DMS53 (cell line): ENCODE data around the gene PHF23.
A peak's percentile ranks its signal among the peaks of the same experiment; 100 is the strongest.

Experiments used
- DNase-seq: peaks from one replicate; lab custom pipeline; 2025; lab: John Stamatoyannopoulos, UW

Gene PHF23

GRCh38 chr17:7237761-7238419 lies 1.4 kb downstream of the PHF23 start:
- DNase-seq: peak; percentile 82

- DNase-seq: no peak
These were observed 1.9 kb downstream of the PHF23 start for GRCh38 chr17:7237266-7237760.

- DNase-seq: no peak
These were observed 2.4 kb downstream of the PHF23 start for GRCh38 chr17:7236808-7237207.

GRCh38 chr17:7235693-7236665 lies 3.3 kb downstream of the PHF23 start:
- peak; percentile 78 for DNase-seq

GRCh38 chr17:7234083-7234951 lies 4.9 kb downstream of the PHF23 start, which contains the start of gene DVL2:
TSS of gene DVL2 (minus strand) at chr17:7234517. CDS start at chr17:7234262, 255 bp downstream.
- peak; percentile 99 for DNase-seq

- no peak for DNase-seq
These were observed 5.6 kb downstream of the PHF23 start for GRCh38 chr17:7233701-7234082.

- DNase-seq: no peak
These were observed 7.1 kb downstream of the PHF23 start for GRCh38 chr17:7232114-7232513.

- DNase-seq: no peak
These were observed 9.8 kb downstream of the PHF23 start for GRCh38 chr17:7229504-7229903.

- no peak for DNase-seq
These were observed 10.3 kb downstream of the PHF23 start for GRCh38 chr17:7228920-7229319.

GRCh38 chr17:7226721-7227710 lies 12.2 kb downstream of the PHF23 start:
- no peak for DNase-seq

GRCh38 chr17:7225711-7226331 lies 13.4 kb downstream of the PHF23 start:
- DNase-seq: no peak

- no peak for DNase-seq
These were observed 14.6 kb downstream of the PHF23 start for GRCh38 chr17:7224661-7225111.

GRCh38 chr17:7224110-7224509 lies 15.1 kb downstream of the PHF23 start:
- DNase-seq: no peak

- DNase-seq: no peak
These were observed 15.9 kb downstream of the PHF23 start for GRCh38 chr17:7223375-7223774.

GRCh38 chr17:7222972-7223292 lies 16.3 kb downstream of the PHF23 start:
- no peak for DNase-seq

- DNase-seq: no peak
These were observed 16.9 kb downstream of the PHF23 start for GRCh38 chr17:7222093-7222971.

- DNase-seq: no peak
These were observed 17.8 kb downstream of the PHF23 start for GRCh38 chr17:7221278-7222092.

GRCh38 chr17:7220593-7221277 lies 18.5 kb downstream of the PHF23 start:
- peak; percentile 89 for DNase-seq
